Endothelial cell (in vitro differentiated cells): Measurements from ENCODE around the gene TGFBRAP1. TPM values are rescaled to one million over a fixed set of nuclear protein-coding genes. Genes with fewer than 3 reads are reported as not detected.

Experiments
- DNase-seq: peaks from one replicate; pipeline ENCODE4 v3.0.0; 2021; ENCODE audit warnings: low spot score
- H3K27ac Mint-ChIP-seq: one replicate; pipeline ENCODE4 v1.8.0; 2021; ENCODE audit warnings: mixed read lengths, inconsistent platforms; ENCODE audit not compliant: unreplicated experiment
- H3K27me3 Mint-ChIP-seq: one replicate; pipeline ENCODE4 v1.8.0; 2021; ENCODE audit warnings: mild to moderate bottlenecking, moderate library complexity, mixed read lengths, inconsistent platforms; ENCODE audit not compliant: unreplicated experiment
- H3K36me3 Mint-ChIP-seq: one replicate; pipeline ENCODE4 v1.8.0; 2021; ENCODE audit warnings: mild to moderate bottlenecking, low read depth, mixed read lengths, inconsistent platforms; ENCODE audit not compliant: unreplicated experiment
- H3K4me1 Mint-ChIP-seq: one replicate; pipeline ENCODE4 v1.8.0; 2021; ENCODE audit warnings: mild to moderate bottlenecking, mixed read lengths, inconsistent platforms; ENCODE audit not compliant: unreplicated experiment
- H3K4me3 Mint-ChIP-seq: one replicate; pipeline ENCODE4 v1.8.0; 2021; ENCODE audit warnings: mild to moderate bottlenecking, mixed read lengths, inconsistent platforms; ENCODE audit not compliant: unreplicated experiment
- H3K9me3 Mint-ChIP-seq: one replicate; pipeline ENCODE4 v1.8.0; 2021; ENCODE audit warnings: mixed read lengths, inconsistent platforms; ENCODE audit not compliant: unreplicated experiment
- CTCF ChIP-seq: fragments of 200-600 bp; sonication (generic); IDR thresholded peaks from one replicate; pipeline ENCODE4 v1.5.0; 2021; ENCODE audit warnings: antibody characterized with exemption; ENCODE audit not compliant: unreplicated experiment
- total RNA-seq: library from RNA; stranded (reverse); fragmentation: NEBNext Ultra II Directional; extraction: Animal tissue kit (Norgen Biotek cat#: 25700); gene quantifications from one replicate; pipeline ENCODE4 v1.2.1, GENCODE V29; 2021; ENCODE audit not compliant: unreplicated experiment

The TGFBRAP1 gene
- total RNA-seq, 1 donor from 2014 or later: 18.8 TPM

GRCh38 chr2:105376789-105377240, 47.3 kb upstream of the TGFBRAP1 start:
- no peak for DNase-seq
- Mint-ChIP-seq H3K4me3 (no peak overlapping the region), H3K36me3 (peaks cover 16% of the 10 kb centered on the region), H3K4me1 (peaks cover 9% of the 10 kb centered on the region), H3K9me3 (no peaks in the 10 kb centered on the region), H3K27ac (no peak overlapping the region), H3K27me3 (peaks cover 2% of the 10 kb centered on the region)
- no peak for TF ChIP-seq CTCF

- H3K36me3 Mint-ChIP-seq: peaks cover 20% of the 10 kb centered on the region
- no peak for DNase-seq
- no peaks in the 10 kb centered on the region for H3K27me3 Mint-ChIP-seq
- TF ChIP-seq CTCF: no peak
- H3K27ac Mint-ChIP-seq: no peak overlapping the region
- no peak overlapping the region for H3K4me3 Mint-ChIP-seq
- H3K4me1 Mint-ChIP-seq: peaks cover 9% of the 10 kb centered on the region
- no peaks in the 10 kb centered on the region for H3K9me3 Mint-ChIP-seq
Measured at GRCh38 chr2:105376010-105376409, 46.5 kb upstream of the TGFBRAP1 start.

- Mint-ChIP-seq H3K4me3 (peak overlapping the region; percentile 54), H3K36me3 (peaks cover 20% of the 10 kb centered on the region), H3K27ac (no peak overlapping the region), H3K27me3 (no peaks in the 10 kb centered on the region), H3K4me1 (peaks cover 5% of the 10 kb centered on the region), H3K9me3 (no peaks in the 10 kb centered on the region)
- DNase-seq: no peak
- no peak for TF ChIP-seq CTCF
Measured at GRCh38 chr2:105375001-105375561, 45.5 kb upstream of the TGFBRAP1 start.

GRCh38 chr2:105373895-105374401, 44.4 kb upstream of the TGFBRAP1 start:
- Mint-ChIP-seq H3K4me1 (peaks cover 3% of the 10 kb centered on the region), H3K4me3 (no peak overlapping the region), H3K27me3 (no peaks in the 10 kb centered on the region), H3K36me3 (peaks cover 24% of the 10 kb centered on the region), H3K27ac (no peak overlapping the region), H3K9me3 (no peaks in the 10 kb centered on the region)
- no peak for TF ChIP-seq CTCF
- no peak for DNase-seq

GRCh38 chr2:105373344-105373781, 43.8 kb upstream of the TGFBRAP1 start:
- no peaks in the 10 kb centered on the region for H3K27me3 Mint-ChIP-seq
- no peak overlapping the region for H3K27ac Mint-ChIP-seq
- no peak for DNase-seq
- peaks cover 30% of the 10 kb centered on the region for H3K36me3 Mint-ChIP-seq
- no peaks in the 10 kb centered on the region for H3K9me3 Mint-ChIP-seq
- no peak overlapping the region for H3K4me3 Mint-ChIP-seq
- peaks cover 3% of the 10 kb centered on the region for H3K4me1 Mint-ChIP-seq
- no peak for TF ChIP-seq CTCF
